Stimulated activated CD4-positive, alpha-beta T cell treated with anti-CD3 and anti-CD28 coated beads, TNF-alpha, amount 100 ng/mL, for 48 hours (primary cell): ENCODE data around the gene C9orf85.
"Not testable (repeated sequence)": the region's sequence is repeated elsewhere in the genome, so short reads cannot be mapped to it uniquely, and the experiment has no call there.

Source experiments
- DNase-seq, 3 donors: peaks; one replicate each; pipeline ENCODE4 v3.0.0-alpha.2; 2020; ENCODE audit warnings: low read depth in 3 of 3

Gene C9orf85

GRCh38 chr9:72006501-72006900 lies 95.1 kb downstream of the C9orf85 start:
- no peak for DNase-seq

- not testable (repeated sequence) for DNase-seq
Measured at GRCh38 chr9:72007726-72008125, 96.3 kb downstream of the C9orf85 start.

DNA sequence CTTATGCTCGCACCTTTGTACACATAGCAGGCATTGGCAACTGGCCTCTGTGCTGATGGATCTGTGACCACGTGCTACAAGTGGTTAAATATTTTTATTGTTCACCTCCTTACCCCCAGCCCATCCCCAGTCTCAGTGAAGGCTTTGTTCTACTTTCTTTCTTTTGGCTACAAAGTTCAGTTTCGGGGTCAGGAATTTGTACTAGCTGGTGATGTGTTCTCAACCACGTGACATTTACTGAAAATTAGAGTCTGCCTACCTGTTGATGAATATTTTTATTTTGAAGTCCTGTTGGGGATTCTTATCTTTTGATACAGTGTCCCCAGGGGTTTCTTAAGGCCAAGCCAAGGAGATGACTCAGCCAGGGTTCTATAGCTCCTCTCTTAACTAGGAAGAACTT lies 101.2 kb downstream of the C9orf85 start:
- DNase-seq: no peak

- DNase-seq: no peak
Measured at GRCh38 chr9:72013292-72013760, 101.9 kb downstream of the C9orf85 start.

DNA sequence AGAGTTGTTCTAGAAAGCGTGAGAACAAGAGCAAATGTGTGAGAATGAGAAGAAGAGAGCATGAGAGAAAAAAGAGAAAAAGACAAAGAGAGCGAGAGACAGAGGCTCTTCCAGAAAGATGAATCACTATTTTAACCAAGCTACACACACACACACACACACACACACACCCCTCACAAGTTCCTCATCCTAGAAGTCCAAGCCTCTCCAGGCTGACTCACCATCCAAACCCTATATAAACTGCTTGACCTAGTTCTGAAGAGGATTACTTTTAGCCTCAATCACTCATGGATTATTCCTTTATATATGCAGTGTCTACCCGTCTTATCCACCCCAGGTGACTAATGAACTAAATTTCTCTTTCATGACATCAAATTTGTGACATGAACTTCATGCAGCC lies 111.4 kb downstream of the C9orf85 start:
- no peak for DNase-seq
